ENCODE data around the gene ALCAM. TPM values are rescaled to one million over a fixed set of nuclear protein-coding genes. Genes with fewer than 3 reads are reported as not detected.

The ALCAM gene
- total RNA-seq, 2 experiments from 2014 or later = 1.6 to 1.9 TPM

DNA sequence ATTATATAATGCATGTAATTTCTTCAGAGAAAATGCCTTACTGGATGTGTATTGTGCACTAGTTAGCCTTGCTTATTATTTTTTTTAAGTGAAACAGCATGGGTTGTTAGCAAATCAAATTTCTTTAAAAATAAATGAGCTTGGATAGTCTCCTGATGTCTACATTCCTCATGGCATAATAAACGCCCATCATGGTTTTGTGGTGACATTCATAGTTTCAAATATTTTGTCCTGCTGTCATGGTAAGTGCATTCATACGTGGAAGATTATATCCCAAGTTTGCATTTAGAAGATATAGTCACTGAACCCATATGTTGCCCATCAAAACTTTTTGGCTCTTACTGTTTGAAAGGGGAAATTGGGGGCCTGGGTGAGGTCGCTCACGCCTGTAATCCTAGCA lies 130.7 kb downstream of the ALCAM start:
- TF ChIP-seq, protein P1, sequence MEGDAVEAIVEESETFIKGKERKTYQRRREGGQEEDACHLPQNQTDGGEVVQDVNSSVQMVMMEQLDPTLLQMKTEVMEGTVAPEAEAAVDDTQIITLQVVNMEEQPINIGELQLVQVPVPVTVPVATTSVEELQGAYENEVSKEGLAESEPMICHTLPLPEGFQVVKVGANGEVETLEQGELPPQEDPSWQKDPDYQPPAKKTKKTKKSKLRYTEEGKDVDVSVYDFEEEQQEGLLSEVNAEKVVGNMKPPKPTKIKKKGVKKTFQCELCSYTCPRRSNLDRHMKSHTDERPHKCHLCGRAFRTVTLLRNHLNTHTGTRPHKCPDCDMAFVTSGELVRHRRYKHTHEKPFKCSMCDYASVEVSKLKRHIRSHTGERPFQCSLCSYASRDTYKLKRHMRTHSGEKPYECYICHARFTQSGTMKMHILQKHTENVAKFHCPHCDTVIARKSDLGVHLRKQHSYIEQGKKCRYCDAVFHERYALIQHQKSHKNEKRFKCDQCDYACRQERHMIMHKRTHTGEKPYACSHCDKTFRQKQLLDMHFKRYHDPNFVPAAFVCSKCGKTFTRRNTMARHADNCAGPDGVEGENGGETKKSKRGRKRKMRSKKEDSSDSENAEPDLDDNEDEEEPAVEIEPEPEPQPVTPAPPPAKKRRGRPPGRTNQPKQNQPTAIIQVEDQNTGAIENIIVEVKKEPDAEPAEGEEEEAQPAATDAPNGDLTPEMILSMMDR (IDR thresholded peaks at IDR 0.05) = no peak
- CTCF ChIA-PET = interaction anchor here (0.7 kb wide), 1 partner anchor 394 kb away, joined by 3 read pairs; no protein-coding TSS in a partner anchor
- intact Hi-C loops (cut with DNase I, micrococcal nuclease) = no loop called here

DNA sequence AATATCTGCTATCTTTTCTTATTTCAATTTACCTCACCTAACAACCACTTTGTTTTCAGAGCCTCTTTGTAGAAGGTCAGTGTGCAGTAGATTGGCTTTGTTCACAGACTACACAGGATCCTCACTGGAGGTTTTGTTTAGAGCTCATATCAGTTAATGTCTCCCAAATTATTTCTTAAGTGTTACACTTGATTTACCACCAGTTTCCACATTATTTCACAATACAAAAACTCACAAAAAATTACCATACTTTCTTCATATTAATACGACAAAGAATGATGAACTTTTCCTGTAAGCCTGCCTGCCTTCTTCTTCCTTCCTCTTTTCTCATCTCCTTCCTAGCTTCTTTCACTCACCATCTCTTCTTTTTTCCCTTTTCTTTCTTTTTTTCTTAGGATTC lies 133.3 kb downstream of the ALCAM start:
- Histone ChIP-seq H3K4me3 (ENCODE audit: low read length) (no peak overlapping the region), H3K27ac (ENCODE audit: low read depth in 1 of 2, low read length in 2 of 2) (no peak overlapping the region), H3K27me3 (ENCODE audit: control insufficient read depth in 1 of 2, insufficient read depth in 2 of 2, low read length in 2 of 2) (no peaks in the 10 kb centered on the region), H3K36me3 (ENCODE audit: insufficient read depth, low read length) (no peaks in the 10 kb centered on the region), H3K9me3 (ENCODE audit: control insufficient read depth in 1 of 2, insufficient read depth in 1 of 2, low read length in 2 of 2) (no peaks in the 10 kb centered on the region), H3K4me1 (ENCODE audit: insufficient read depth, low read length) (no peaks in the 10 kb centered on the region)
- intact Hi-C loops (cut with DNase I, micrococcal nuclease) = no loop called here
- ChIA-PET POLR2A (no interaction called here), CTCF (no interaction called here)
- no peak for DNase-seq
- no peaks in the 10 kb centered on the region for H3K36me3 Mint-ChIP-seq (ENCODE audit: low read depth)
- TF ChIP-seq, protein P1 (IDR thresholded peaks at IDR 0.05) = no peak
- no peaks in the 10 kb centered on the region for H3K27me3 Mint-ChIP-seq
- no peak for ATAC-seq (ENCODE audit: poor library complexity)
- H3K9me3 Mint-ChIP-seq = no peaks in the 10 kb centered on the region
- H3K4me1 Mint-ChIP-seq (ENCODE audit: low read depth) = no peaks in the 10 kb centered on the region
- H3K4me3 Mint-ChIP-seq = no peak overlapping the region
- no peak overlapping the region for H3K27ac Mint-ChIP-seq

More for the DNA sequence above, 130.7 kb downstream of the ALCAM start:
- POLR2A ChIA-PET = no interaction called here
- Histone ChIP-seq H3K36me3 (ENCODE audit: insufficient read depth, low read length) (no peaks in the 10 kb centered on the region), H3K27ac (ENCODE audit: low read depth in 1 of 2, low read length in 2 of 2) (no peak overlapping the region), H3K27me3 (ENCODE audit: control insufficient read depth in 1 of 2, insufficient read depth in 2 of 2, low read length in 2 of 2) (no peaks in the 10 kb centered on the region), H3K4me1 (ENCODE audit: insufficient read depth, low read length) (no peaks in the 10 kb centered on the region), H3K9me3 (ENCODE audit: control insufficient read depth in 1 of 2, insufficient read depth in 1 of 2, low read length in 2 of 2) (no peaks in the 10 kb centered on the region), H3K4me3 (ENCODE audit: low read length) (no peak overlapping the region)
- DNase-seq = no peak
- no peak overlapping the region for H3K4me3 Mint-ChIP-seq
- H3K9me3 Mint-ChIP-seq = no peaks in the 10 kb centered on the region
- no peaks in the 10 kb centered on the region for H3K4me1 Mint-ChIP-seq (ENCODE audit: low read depth)
- no peak overlapping the region for H3K27ac Mint-ChIP-seq
- no peaks in the 10 kb centered on the region for H3K27me3 Mint-ChIP-seq
- no peak for ATAC-seq (ENCODE audit: poor library complexity)
- no peaks in the 10 kb centered on the region for H3K36me3 Mint-ChIP-seq (ENCODE audit: low read depth)

DNA sequence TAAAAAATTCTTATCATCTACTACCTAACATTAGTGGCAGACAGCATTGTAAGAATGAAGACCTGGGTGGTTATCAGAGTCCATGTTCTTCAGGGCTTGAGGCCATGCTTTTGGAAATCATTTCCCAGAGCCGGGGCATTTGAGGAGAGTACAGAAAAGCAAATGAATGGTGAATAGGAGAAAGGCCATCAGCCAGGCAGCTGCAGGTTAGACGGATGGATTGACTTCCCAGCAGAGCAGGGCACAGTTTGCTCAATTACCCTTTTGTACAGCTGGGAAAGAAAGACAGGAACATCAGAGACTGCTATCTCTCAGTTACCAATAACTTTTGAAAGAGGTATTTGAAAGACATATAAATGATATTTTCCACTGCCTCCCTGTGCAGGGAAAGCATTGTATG lies 135.6 kb downstream of the ALCAM start:
- Mint-ChIP-seq H3K27me3 (no peaks in the 10 kb centered on the region), H3K27ac (no peak overlapping the region), H3K9me3 (no peaks in the 10 kb centered on the region), H3K4me3 (no peak overlapping the region), H3K36me3 (ENCODE audit: low read depth) (no peaks in the 10 kb centered on the region), H3K4me1 (ENCODE audit: low read depth) (no peaks in the 10 kb centered on the region)
- intact Hi-C loops (cut with DNase I, micrococcal nuclease) = no loop called here
- Histone ChIP-seq H3K4me3 (ENCODE audit: low read length) (no peak overlapping the region), H3K9me3 (ENCODE audit: control insufficient read depth in 1 of 2, insufficient read depth in 1 of 2, low read length in 2 of 2) (no peaks in the 10 kb centered on the region), H3K27me3 (ENCODE audit: control insufficient read depth in 1 of 2, insufficient read depth in 2 of 2, low read length in 2 of 2) (no peaks in the 10 kb centered on the region), H3K27ac (ENCODE audit: low read depth in 1 of 2, low read length in 2 of 2) (no peak overlapping the region), H3K36me3 (ENCODE audit: insufficient read depth, low read length) (no peaks in the 10 kb centered on the region), H3K4me1 (ENCODE audit: insufficient read depth, low read length) (no peaks in the 10 kb centered on the region)
- ChIA-PET CTCF (interaction anchor here (1.3 kb wide), 1 partner anchor 8 kb away, joined by 4 read pairs; no protein-coding TSS in a partner anchor), POLR2A (no interaction called here)
- DNase-seq = no peak
- TF ChIP-seq, protein P1 (IDR thresholded peaks at IDR 0.05) = no peak
- ATAC-seq (ENCODE audit: poor library complexity) = no peak
